Activated naive CD4-positive, alpha-beta T cell treated with anti-CD3 and anti-CD28 coated beads, Interleukin-2, amount 50 U/mL, for 24 hours (primary cell): ENCODE measurements around the gene KLK2.

Source experiments
- H3K27ac Mint-ChIP-seq: one replicate; pipeline ENCODE4 v1.8.0; 2021; ENCODE audit warnings: mild to moderate bottlenecking, mixed read lengths
- H3K27me3 Mint-ChIP-seq: one replicate; pipeline ENCODE4 v1.8.0; 2021; ENCODE audit warnings: mixed read lengths
- H3K36me3 Mint-ChIP-seq: one replicate; pipeline ENCODE4 v1.8.0; 2021; ENCODE audit warnings: mixed read lengths
- H3K4me1 Mint-ChIP-seq: one replicate; pipeline ENCODE4 v1.8.0; 2021; ENCODE audit warnings: mixed read lengths
- H3K4me3 Mint-ChIP-seq: one replicate; pipeline ENCODE4 v1.8.0; 2021; ENCODE audit warnings: mild to moderate bottlenecking, mixed read lengths
- H3K9me3 Mint-ChIP-seq: one replicate; pipeline ENCODE4 v1.8.0; 2021; ENCODE audit warnings: mixed read lengths

The KLK2 gene

DNA sequence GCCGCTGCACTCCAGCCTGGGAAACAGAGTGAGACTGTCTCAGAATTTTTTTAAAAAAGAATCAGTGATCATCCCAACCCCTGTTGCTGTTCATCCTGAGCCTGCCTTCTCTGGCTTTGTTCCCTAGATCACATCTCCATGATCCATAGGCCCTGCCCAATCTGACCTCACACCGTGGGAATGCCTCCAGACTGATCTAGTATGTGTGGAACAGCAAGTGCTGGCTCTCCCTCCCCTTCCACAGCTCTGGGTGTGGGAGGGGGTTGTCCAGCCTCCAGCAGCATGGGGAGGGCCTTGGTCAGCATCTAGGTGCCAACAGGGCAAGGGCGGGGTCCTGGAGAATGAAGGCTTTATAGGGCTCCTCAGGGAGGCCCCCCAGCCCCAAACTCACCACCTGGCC lies at the start of gene KLK2:
KLK2 (plus strand) TSS at position 384 of the 400 bp plus-strand sequence. CDS start 35 bp downstream, outside the sequence.
- H3K9me3 Mint-ChIP-seq = no peaks in the 10 kb centered on the region
- H3K36me3 Mint-ChIP-seq = no peaks in the 10 kb centered on the region
- H3K27ac Mint-ChIP-seq = no peak within 1 kb of the TSS
- no peaks in the 10 kb centered on the region for H3K4me1 Mint-ChIP-seq
- no peak within 1 kb of the TSS for H3K4me3 Mint-ChIP-seq
- H3K27me3 Mint-ChIP-seq = peaks cover 23% of the 10 kb centered on the region

- Mint-ChIP-seq H3K27me3 (peaks cover 34% of the 10 kb centered on the region), H3K4me1 (no peaks in the 10 kb centered on the region), H3K27ac (no peak overlapping the region), H3K36me3 (no peaks in the 10 kb centered on the region), H3K4me3 (no peak overlapping the region), H3K9me3 (no peaks in the 10 kb centered on the region)
Observed at GRCh38 chr19:50826492-50827240, 46.6 kb upstream of the KLK2 start.

DNA sequence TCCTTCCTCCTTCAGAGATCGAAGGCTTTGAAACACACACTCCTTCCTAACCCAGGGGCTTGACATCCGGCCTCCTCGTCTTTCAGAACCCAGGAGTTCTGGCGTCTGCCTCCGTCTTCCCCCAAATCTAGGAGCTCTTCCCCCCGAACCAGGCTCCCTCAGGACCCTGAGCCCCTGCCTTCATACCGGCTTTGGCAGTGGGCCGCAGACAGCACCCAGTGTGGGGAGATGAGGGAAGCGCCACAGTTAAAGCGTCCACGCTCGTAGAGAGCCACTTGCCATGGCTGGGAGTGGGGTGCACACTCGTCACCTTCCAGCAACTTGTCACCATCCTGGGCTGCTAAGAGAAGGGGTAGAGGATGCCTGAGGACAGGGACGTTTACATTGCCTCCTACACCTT lies 45.8 kb upstream of the KLK2 start:
- H3K27me3 Mint-ChIP-seq = peaks cover 26% of the 10 kb centered on the region
- no peaks in the 10 kb centered on the region for H3K36me3 Mint-ChIP-seq
- H3K4me3 Mint-ChIP-seq = no peak overlapping the region
- H3K4me1 Mint-ChIP-seq = no peaks in the 10 kb centered on the region
- no peaks in the 10 kb centered on the region for H3K9me3 Mint-ChIP-seq
- no peak overlapping the region for H3K27ac Mint-ChIP-seq

DNA sequence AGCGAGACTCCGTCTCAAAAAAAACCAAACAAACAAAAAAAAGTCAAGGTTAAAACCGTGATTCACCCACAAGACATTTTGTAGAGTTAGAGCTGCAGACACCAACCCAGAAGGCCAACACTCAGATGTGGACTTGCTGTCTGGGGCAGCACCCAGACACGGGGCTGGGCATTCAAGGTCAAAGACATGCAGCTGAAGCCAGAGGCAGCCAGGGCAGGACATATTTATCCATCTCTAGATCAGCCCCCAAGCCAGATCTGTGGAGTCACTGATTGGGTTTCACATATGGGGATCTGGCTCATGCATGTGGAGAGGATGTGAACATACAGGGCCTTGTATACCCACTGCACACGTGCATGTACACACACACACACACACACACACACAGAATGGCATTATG lies 43.4 kb upstream of the KLK2 start:
- H3K27me3 Mint-ChIP-seq = peaks cover 28% of the 10 kb centered on the region
- no peaks in the 10 kb centered on the region for H3K36me3 Mint-ChIP-seq
- H3K4me3 Mint-ChIP-seq = no peak overlapping the region

GRCh38 chr19:50830266-50831025 lies 42.8 kb upstream of the KLK2 start:
- Mint-ChIP-seq H3K4me3 (no peak overlapping the region), H3K27me3 (peaks cover 31% of the 10 kb centered on the region), H3K9me3 (no peaks in the 10 kb centered on the region), H3K36me3 (no peaks in the 10 kb centered on the region), H3K4me1 (peaks cover 4% of the 10 kb centered on the region), H3K27ac (no peak overlapping the region)

More for the DNA sequence above, 43.4 kb upstream of the KLK2 start:
- no peaks in the 10 kb centered on the region for H3K4me1 Mint-ChIP-seq
- no peak overlapping the region for H3K27ac Mint-ChIP-seq
- H3K9me3 Mint-ChIP-seq = no peaks in the 10 kb centered on the region

- peaks cover 31% of the 10 kb centered on the region for H3K27me3 Mint-ChIP-seq
- H3K36me3 Mint-ChIP-seq = no peaks in the 10 kb centered on the region
- no peaks in the 10 kb centered on the region for H3K9me3 Mint-ChIP-seq
- H3K27ac Mint-ChIP-seq = no peak overlapping the region
- peaks cover 5% of the 10 kb centered on the region for H3K4me1 Mint-ChIP-seq
- H3K4me3 Mint-ChIP-seq = no peak overlapping the region
Observed at GRCh38 chr19:50831026-50831396, 42.2 kb upstream of the KLK2 start.

GRCh38 chr19:50832666-50833065 lies 40.6 kb upstream of the KLK2 start:
- no peak overlapping the region for H3K4me3 Mint-ChIP-seq
- H3K9me3 Mint-ChIP-seq = no peaks in the 10 kb centered on the region
- peaks cover 40% of the 10 kb centered on the region for H3K27me3 Mint-ChIP-seq
- no peaks in the 10 kb centered on the region for H3K36me3 Mint-ChIP-seq
- peaks cover 9% of the 10 kb centered on the region for H3K4me1 Mint-ChIP-seq
- no peak overlapping the region for H3K27ac Mint-ChIP-seq

DNA sequence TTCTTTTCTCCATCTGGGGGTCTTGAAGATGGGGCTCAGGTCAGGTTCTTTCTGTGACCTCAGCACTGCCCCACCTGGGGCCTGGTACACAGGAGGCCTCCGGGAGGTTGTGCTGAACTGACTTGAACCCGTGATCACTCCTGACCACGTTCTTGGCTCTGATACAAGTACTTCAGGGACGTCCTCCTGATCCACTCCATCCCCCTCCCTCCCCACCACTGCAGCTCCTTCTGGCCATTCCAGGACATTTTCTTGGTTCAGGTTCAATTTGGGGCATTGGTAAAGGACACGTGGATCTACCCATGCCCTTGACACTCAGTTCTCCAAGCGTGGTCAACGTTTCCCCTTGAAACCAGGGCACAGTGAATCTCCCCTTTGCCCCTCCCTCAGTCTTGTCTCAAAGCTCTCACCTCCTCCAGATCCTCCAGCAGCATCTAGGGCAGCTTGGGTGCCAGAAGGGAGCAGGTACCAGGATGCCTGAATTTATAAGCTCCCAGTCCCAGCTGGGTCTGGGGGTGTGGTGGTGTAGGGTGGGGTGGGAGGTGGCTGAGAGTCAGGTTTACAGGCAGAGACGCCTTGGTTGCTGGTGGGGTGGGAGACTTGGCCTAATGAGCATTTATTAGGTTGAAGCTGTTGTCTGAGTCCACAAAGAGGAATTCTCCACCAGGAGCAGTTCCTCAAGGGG lies 40.0 kb upstream of the KLK2 start, which contains the start of gene KLK15:
KLK15 (minus strand) TSS at position 458 of the 685 bp plus-strand sequence. CDS start 2,082 bp downstream, outside the sequence.
- no peak within 1 kb of the TSS for H3K27ac Mint-ChIP-seq
- H3K36me3 Mint-ChIP-seq = no peaks in the 10 kb centered on the region
- peaks cover 39% of the 10 kb centered on the region for H3K27me3 Mint-ChIP-seq
- H3K9me3 Mint-ChIP-seq = no peaks in the 10 kb centered on the region
- H3K4me1 Mint-ChIP-seq = peaks cover 9% of the 10 kb centered on the region
- H3K4me3 Mint-ChIP-seq = no peak within 1 kb of the TSS

- no peaks in the 10 kb centered on the region for H3K36me3 Mint-ChIP-seq
- no peak overlapping the region for H3K4me3 Mint-ChIP-seq
- H3K27me3 Mint-ChIP-seq = peaks cover 40% of the 10 kb centered on the region
- H3K27ac Mint-ChIP-seq = no peak overlapping the region
- H3K9me3 Mint-ChIP-seq = no peaks in the 10 kb centered on the region
- H3K4me1 Mint-ChIP-seq = peaks cover 9% of the 10 kb centered on the region
Observed at GRCh38 chr19:50833802-50834167, 39.5 kb upstream of the KLK2 start.

GRCh38 chr19:50835103-50835784 lies 38.0 kb upstream of the KLK2 start:
- peaks cover 9% of the 10 kb centered on the region for H3K4me1 Mint-ChIP-seq
- H3K9me3 Mint-ChIP-seq = no peaks in the 10 kb centered on the region
- H3K27me3 Mint-ChIP-seq = peaks cover 42% of the 10 kb centered on the region
- peak overlapping the region; percentile 83 for H3K4me3 Mint-ChIP-seq
- H3K36me3 Mint-ChIP-seq = no peaks in the 10 kb centered on the region
- no peak overlapping the region for H3K27ac Mint-ChIP-seq

DNA sequence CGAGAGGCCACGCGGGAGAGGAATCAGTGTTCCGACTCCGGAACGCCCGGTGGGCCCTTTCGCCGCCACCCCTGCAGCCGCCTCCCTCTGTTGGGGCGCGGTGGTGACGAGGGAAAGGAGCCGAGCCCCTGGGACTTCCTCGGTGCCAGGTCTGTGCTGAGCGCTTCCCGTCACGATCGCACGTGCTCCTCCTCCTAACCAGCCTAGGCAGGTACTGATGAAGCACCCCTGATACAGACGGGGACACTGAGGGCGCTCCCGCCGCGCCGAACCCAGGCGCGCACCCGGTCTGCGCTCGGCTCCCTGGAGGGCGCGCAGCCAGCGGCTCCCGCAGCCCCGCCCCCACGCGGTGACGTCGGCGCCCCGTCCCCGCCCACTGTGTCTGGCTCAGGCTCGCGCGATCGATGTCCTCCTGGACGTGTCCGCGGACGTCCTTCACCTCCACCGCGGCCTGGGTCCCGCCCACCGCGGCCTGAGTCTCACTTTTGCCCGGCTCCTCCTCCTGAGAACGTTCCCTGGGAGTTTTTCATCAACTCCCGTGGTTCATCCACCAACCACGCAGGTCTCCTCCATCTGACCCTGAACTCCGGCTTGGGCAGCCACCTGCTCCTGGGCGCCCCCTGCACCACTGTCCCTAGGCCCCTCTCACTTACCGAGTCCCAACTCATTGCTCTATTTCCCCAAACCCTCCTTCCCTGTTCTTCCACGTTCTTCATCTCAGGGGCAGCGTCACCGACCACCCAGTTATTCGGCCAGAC lies 37.3 kb upstream of the KLK2 start:
- peaks cover 9% of the 10 kb centered on the region for H3K4me1 Mint-ChIP-seq
- H3K9me3 Mint-ChIP-seq = no peaks in the 10 kb centered on the region
- peaks cover 42% of the 10 kb centered on the region for H3K27me3 Mint-ChIP-seq
- no peak overlapping the region for H3K27ac Mint-ChIP-seq
- peak overlapping the region; percentile 83 for H3K4me3 Mint-ChIP-seq
- no peaks in the 10 kb centered on the region for H3K36me3 Mint-ChIP-seq

- H3K27ac Mint-ChIP-seq = no peak overlapping the region
- H3K9me3 Mint-ChIP-seq = peaks cover 5% of the 10 kb centered on the region
- H3K27me3 Mint-ChIP-seq = peaks cover 39% of the 10 kb centered on the region
- peak overlapping the region; percentile 83 for H3K4me3 Mint-ChIP-seq
- peaks cover 9% of the 10 kb centered on the region for H3K4me1 Mint-ChIP-seq
- no peaks in the 10 kb centered on the region for H3K36me3 Mint-ChIP-seq
Observed at GRCh38 chr19:50836543-50837195, 36.6 kb upstream of the KLK2 start.

- H3K9me3 Mint-ChIP-seq = peaks cover 5% of the 10 kb centered on the region
- H3K4me3 Mint-ChIP-seq = peak overlapping the region; percentile 83
- H3K36me3 Mint-ChIP-seq = no peaks in the 10 kb centered on the region
- peaks cover 42% of the 10 kb centered on the region for H3K27me3 Mint-ChIP-seq
- H3K27ac Mint-ChIP-seq = no peak overlapping the region
- H3K4me1 Mint-ChIP-seq = peaks cover 9% of the 10 kb centered on the region
Observed at GRCh38 chr19:50837300-50837699, 35.9 kb upstream of the KLK2 start.

- Mint-ChIP-seq H3K4me3 (no peak overlapping the region), H3K36me3 (no peaks in the 10 kb centered on the region), H3K27me3 (peaks cover 37% of the 10 kb centered on the region), H3K4me1 (peaks cover 9% of the 10 kb centered on the region), H3K9me3 (peaks cover 7% of the 10 kb centered on the region), H3K27ac (no peak overlapping the region)
Observed at GRCh38 chr19:50838239-50838638, 35.0 kb upstream of the KLK2 start.
